GM19240 (cell line): ENCODE measurements around the gene ABCF2.
A peak's percentile ranks its signal among the peaks of the same experiment; 100 is the strongest.

Experiments
- DNase-seq: peaks from one replicate; pipeline ENCODE4 v3.0.0; 2011; ENCODE audit warnings: low spot score; ENCODE audit not compliant: insufficient read length

Gene ABCF2

GRCh38 chr7:151175047-151175792 lies 51.8 kb downstream of the ABCF2 start:
- no peak for DNase-seq

GRCh38 chr7:151174246-151175046 lies 52.6 kb downstream of the ABCF2 start:
- no peak for DNase-seq

- DNase-seq: no peak
These were observed 53.4 kb downstream of the ABCF2 start for GRCh38 chr7:151173386-151174245.

- peak; percentile 87 for DNase-seq
These were observed 54.5 kb downstream of the ABCF2 start for GRCh38 chr7:151172273-151173141.

- DNase-seq: no peak
These were observed 58.2 kb downstream of the ABCF2 start for GRCh38 chr7:151168787-151169162.

- DNase-seq: peak; percentile 35
These were observed 58.8 kb downstream of the ABCF2 start for GRCh38 chr7:151168003-151168786.

- DNase-seq: no peak
These were observed 59.6 kb downstream of the ABCF2 start, which contains the start of gene GBX1 for GRCh38 chr7:151167197-151167961. Gene GBX1 (minus strand): TSS chr7:151167694. CDS start chr7:151167548, 146 bp downstream.

- no peak for DNase-seq
These were observed 60.3 kb downstream of the ABCF2 start for GRCh38 chr7:151166629-151167196.
